Measurements from ENCODE around the gene BCAR3.
A peak's percentile ranks its signal among the peaks of the same experiment; 100 is the strongest.

- no peak for TF ChIP-seq CTCF (IDR thresholded peaks at IDR 0.05)
- peak in 1 of 2 donors; percentile 18 for TF ChIP-seq POLR2A (IDR thresholded peaks at IDR 0.05)
Measured at GRCh38 chr1:93692983-93693591, 11.4 kb upstream of the BCAR3 start.
